ENCODE data around the gene ARMC2. TPM values are rescaled to one million over a fixed set of nuclear protein-coding genes. Genes with fewer than 3 reads are reported as not detected.

ARMC2 gene
- total RNA-seq, 1 experiment from 2014 or later, result 3.2 TPM

- H3K9me3 Mint-ChIP-seq (ENCODE audit: unreplicated experiment), result no peaks in the 10 kb centered on the region
- no peak for TF ChIP-seq CTCF (IDR thresholded peaks at IDR 0.05; ENCODE audit: unreplicated experiment)
- ChIA-PET CTCF (interaction anchor here (0.7 to 0.9 kb wide), 2 partner anchors 56 to 123 kb away, joined by 3 read pairs; no protein-coding TSS in a partner anchor), POLR2A (interaction anchor here (0.6 to 0.7 kb wide), 2 partner anchors 15 to 47 kb away, joined by 3 read pairs; no protein-coding TSS in a partner anchor)
- no peak for DNase-seq (ENCODE audit: unreplicated experiment)
- H3K4me3 Mint-ChIP-seq (ENCODE audit: unreplicated experiment), result no peak overlapping the region
- H3K4me1 Mint-ChIP-seq (ENCODE audit: insufficient read depth, unreplicated experiment), result peaks cover 23% of the 10 kb centered on the region
- H3K36me3 Mint-ChIP-seq (ENCODE audit: insufficient read depth, unreplicated experiment), result no peaks in the 10 kb centered on the region
- no TSS peak for BruUV-seq (replicated peaks)
- intact Hi-C loops (cut with micrococcal nuclease), result no loop called here
- H3K27me3 Mint-ChIP-seq (ENCODE audit: insufficient read depth, unreplicated experiment), result no peaks in the 10 kb centered on the region
- peak overlapping the region; percentile 19 for H3K27ac Mint-ChIP-seq (ENCODE audit: low read depth, unreplicated experiment)
These were observed 113.8 kb downstream of the ARMC2 start for GRCh38 chr6:108961985-108962384.

GRCh38 chr6:108966251-108966650 is 118.0 kb downstream of the ARMC2 start:
- intact Hi-C loops (cut with micrococcal nuclease), result no loop called here
- POLR2A ChIA-PET, result no interaction called here
- no peak for TF ChIP-seq CTCF (IDR thresholded peaks at IDR 0.05; ENCODE audit: unreplicated experiment)
- DNase-seq (ENCODE audit: unreplicated experiment), result no peak
- CTCF ChIA-PET, result no interaction called here
- H3K27me3 Mint-ChIP-seq (ENCODE audit: insufficient read depth, unreplicated experiment), result no peaks in the 10 kb centered on the region
- H3K36me3 Mint-ChIP-seq (ENCODE audit: insufficient read depth, unreplicated experiment), result no peaks in the 10 kb centered on the region
- no peak overlapping the region for H3K27ac Mint-ChIP-seq (ENCODE audit: low read depth, unreplicated experiment)
- no peaks in the 10 kb centered on the region for H3K9me3 Mint-ChIP-seq (ENCODE audit: unreplicated experiment)
- H3K4me1 Mint-ChIP-seq (ENCODE audit: insufficient read depth, unreplicated experiment), result peaks cover 28% of the 10 kb centered on the region
- no peak overlapping the region for H3K4me3 Mint-ChIP-seq (ENCODE audit: unreplicated experiment)
- no TSS peak for BruUV-seq (replicated peaks)

- Mint-ChIP-seq H3K4me3 (ENCODE audit: unreplicated experiment) (no peak overlapping the region), H3K27me3 (ENCODE audit: insufficient read depth, unreplicated experiment) (no peaks in the 10 kb centered on the region), H3K4me1 (ENCODE audit: insufficient read depth, unreplicated experiment) (peaks cover 24% of the 10 kb centered on the region), H3K27ac (ENCODE audit: low read depth, unreplicated experiment) (peak overlapping the region; percentile 17), H3K9me3 (ENCODE audit: unreplicated experiment) (no peaks in the 10 kb centered on the region), H3K36me3 (ENCODE audit: insufficient read depth, unreplicated experiment) (no peaks in the 10 kb centered on the region)
- DNase-seq (ENCODE audit: unreplicated experiment), result peak; percentile 69
- ChIA-PET CTCF (interaction anchor here (0.7 kb wide), 1 partner anchor 93 kb away, joined by 3 read pairs; no protein-coding TSS in a partner anchor), POLR2A (interaction anchor here (0.5 to 0.6 kb wide), 2 partner anchors 11 to 42 kb away, joined by 3 read pairs; no protein-coding TSS in a partner anchor)
- TF ChIP-seq CTCF (IDR thresholded peaks at IDR 0.05; ENCODE audit: unreplicated experiment), result no peak
- intact Hi-C loops (cut with micrococcal nuclease), result no loop called here
- no TSS peak for BruUV-seq (replicated peaks)
These were observed 118.9 kb downstream of the ARMC2 start for GRCh38 chr6:108966855-108967755.

Measured in MCF 10A (cell line).